Body of pancreas (tissue), 4 donors: ENCODE measurements around the gene ANO2. TPM values are rescaled to one million over a fixed set of nuclear protein-coding genes. Genes with fewer than 3 reads are reported as not detected.

Source experiments
- ATAC-seq: fragments of 150-250 bp; one replicate; pipeline ENCODE4 v1.9.1; 2016
- DNase-seq, 4 donors: peaks; one replicate each; pipeline ENCODE4 v3.0.0-alpha.2; 2019
- H3K27ac ChIP-seq, 4 donors: fragments of 200-600 bp; sonication (generic); 1 replicate in 3 of 4; 2 replicates in 1 of 4; pipeline versions ENCODE4 v1.5.1 to v1.6.1; 2016 to 2019; ENCODE audit warnings: mild to moderate bottlenecking in 1 of 4, mixed read lengths in 1 of 4, moderate library complexity in 1 of 4
- H3K27me3 ChIP-seq, 2 donors: fragments of 200-600 bp; sonication (generic); one replicate each; pipeline ENCODE4 v1.6.0; 2016; ENCODE audit warnings: mild to moderate bottlenecking in 1 of 2
- H3K36me3 ChIP-seq, 2 donors: fragments of 200-600 bp; sonication (generic); replicated peaks in 1 of 2; 2 replicates each; pipeline ENCODE4 v1.5.1; 2016; ENCODE audit warnings: low read depth in 2 of 2; ENCODE audit not compliant: insufficient read depth in 1 of 2
- H3K4me1 ChIP-seq: fragments of 200-600 bp; sonication (generic); one replicate; pipeline ENCODE4 v1.6.0; 2016
- H3K4me3 ChIP-seq, 2 donors: fragments of 200-600 bp; sonication (generic); 1 replicate in 1 of 2; 2 replicates in 1 of 2; pipeline ENCODE4 v1.5.1; 2016 to 2019
- H3K9me3 ChIP-seq, 3 donors: fragments of 200-600 bp; sonication (generic); 1 replicate in 2 of 3; 2 replicates in 1 of 3; pipeline ENCODE4 v1.5.1; 2016
- POLR2A ChIP-seq, 3 donors: fragments of 450-650 bp; IDR thresholded peaks; one replicate each; pipeline ENCODE4 v1.6.1; 2016; ENCODE audit warnings: antibody characterized with exemption in 3 of 3, mild to moderate bottlenecking in 2 of 3
- WGBS, 2 donors: methylation state at CpG; one replicate each; pipeline ENCODE4 v1.1.5; 2017; 5-methylcytosine and 5-hydroxymethylcytosine counted together
- intact Hi-C: fragments of 100-400 bp; cut with DNase I; formaldehyde crosslinking; loops from one replicate; pipeline ENCODE4 v1.15.1; 2023
- total RNA-seq, 2 donors: library from RNA; depleted of rRNA; stranded (reverse); fragments of >200 nt; gene quantifications; one replicate each; pipeline ENCODE4 v1.1.0, GENCODE V29; 2016
- TF ChIP-seq, protein P1 (sequence below), 7 experiments: fragments of 450-650 bp in 4 of 7; fragments of 200-600 bp in 3 of 7; sonication (generic) in 3 of 7; IDR thresholded peaks; one replicate each; pipeline ENCODE4 v1.5.1; 2016 to 2019; ENCODE audit warnings: antibody characterized with exemption in 7 of 7

The ANO2 gene
- total RNA-seq, 2 donors from 2014 or later, result 2.1 to 4.3 TPM

- WGBS, 2 donors, result 78 to 84% methylated on average over 8 of the region's 8 CpGs
- no peaks in the 10 kb centered on the region for H3K27me3 ChIP-seq
- H3K9me3 ChIP-seq, result no peaks in the 10 kb centered on the region
- no peaks in the 10 kb centered on the region for H3K4me1 ChIP-seq
- ATAC-seq, result no peak
- no peaks in the 10 kb centered on the region for H3K36me3 ChIP-seq
- TF ChIP-seq POLR2A (IDR thresholded peaks at IDR 0.05), result no peak
- TF ChIP-seq, protein P1, sequence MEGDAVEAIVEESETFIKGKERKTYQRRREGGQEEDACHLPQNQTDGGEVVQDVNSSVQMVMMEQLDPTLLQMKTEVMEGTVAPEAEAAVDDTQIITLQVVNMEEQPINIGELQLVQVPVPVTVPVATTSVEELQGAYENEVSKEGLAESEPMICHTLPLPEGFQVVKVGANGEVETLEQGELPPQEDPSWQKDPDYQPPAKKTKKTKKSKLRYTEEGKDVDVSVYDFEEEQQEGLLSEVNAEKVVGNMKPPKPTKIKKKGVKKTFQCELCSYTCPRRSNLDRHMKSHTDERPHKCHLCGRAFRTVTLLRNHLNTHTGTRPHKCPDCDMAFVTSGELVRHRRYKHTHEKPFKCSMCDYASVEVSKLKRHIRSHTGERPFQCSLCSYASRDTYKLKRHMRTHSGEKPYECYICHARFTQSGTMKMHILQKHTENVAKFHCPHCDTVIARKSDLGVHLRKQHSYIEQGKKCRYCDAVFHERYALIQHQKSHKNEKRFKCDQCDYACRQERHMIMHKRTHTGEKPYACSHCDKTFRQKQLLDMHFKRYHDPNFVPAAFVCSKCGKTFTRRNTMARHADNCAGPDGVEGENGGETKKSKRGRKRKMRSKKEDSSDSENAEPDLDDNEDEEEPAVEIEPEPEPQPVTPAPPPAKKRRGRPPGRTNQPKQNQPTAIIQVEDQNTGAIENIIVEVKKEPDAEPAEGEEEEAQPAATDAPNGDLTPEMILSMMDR (IDR thresholded peaks at IDR 0.05), result no peak
- intact Hi-C loops, result no loop called here
- DNase-seq, result no peak
- no peak overlapping the region for H3K27ac ChIP-seq
- H3K4me3 ChIP-seq, result no peak overlapping the region
Measured at GRCh38 chr12:5518584-5519365, 426.3 kb downstream of the ANO2 start.

DNA sequence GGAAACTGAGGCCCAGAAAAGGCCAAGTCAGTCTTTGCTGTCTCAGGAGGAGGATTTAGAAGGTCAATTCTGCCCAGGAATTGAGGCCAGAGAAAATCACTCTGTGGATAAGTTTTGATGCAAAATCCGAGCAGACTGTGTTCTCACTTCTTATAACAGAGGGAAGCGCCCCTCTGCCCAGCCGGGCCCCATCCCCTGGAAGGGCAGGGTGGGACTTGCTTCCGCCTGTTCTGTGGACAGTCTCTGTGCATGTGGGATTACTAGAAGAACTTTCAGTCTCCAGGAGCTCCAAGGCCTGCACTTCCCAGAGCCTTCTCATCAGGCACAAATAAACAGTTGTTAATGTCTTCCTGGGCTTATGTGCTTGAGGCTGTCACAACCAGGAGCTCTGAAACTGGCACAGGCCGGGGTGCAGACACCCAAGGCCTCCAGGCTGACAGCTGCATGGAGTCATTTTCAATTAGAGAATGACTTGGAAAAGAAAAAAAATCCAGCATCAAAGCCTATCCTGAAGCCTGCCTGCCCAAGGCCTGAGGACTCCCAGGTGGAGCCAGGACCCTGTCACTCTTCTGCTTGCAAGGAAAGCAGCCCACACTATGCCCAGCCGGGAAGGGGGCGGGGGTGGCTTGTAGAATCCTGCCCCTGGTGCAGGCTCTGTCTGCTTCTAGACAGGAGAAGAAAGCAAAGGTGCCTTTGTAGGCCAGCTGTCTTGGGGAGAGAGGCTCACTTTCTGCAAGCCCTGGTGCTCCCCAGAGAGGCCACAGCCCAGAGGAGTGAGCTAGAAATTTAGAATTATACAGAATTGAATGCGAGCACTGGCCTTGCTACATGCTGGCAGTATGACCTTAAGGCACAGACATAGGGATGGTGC is 428.5 kb downstream of the ANO2 start:
- H3K9me3 ChIP-seq, result no peaks in the 10 kb centered on the region
- no peak for ATAC-seq
- no peaks in the 10 kb centered on the region for H3K4me1 ChIP-seq
- no peaks in the 10 kb centered on the region for H3K36me3 ChIP-seq
- H3K27me3 ChIP-seq, result no peaks in the 10 kb centered on the region
- 77 to 81% methylated on average over 4 to 8 of the region's 8 CpGs for WGBS, 2 donors
- no peak for DNase-seq
- H3K27ac ChIP-seq, result no peak overlapping the region
- intact Hi-C loops, result no loop called here
- no peak overlapping the region for H3K4me3 ChIP-seq
- TF ChIP-seq, protein P1 (IDR thresholded peaks at IDR 0.05), result no peak
- no peak for TF ChIP-seq POLR2A (IDR thresholded peaks at IDR 0.05)

- no peak overlapping the region for H3K4me3 ChIP-seq
- no peaks in the 10 kb centered on the region for H3K9me3 ChIP-seq
- H3K36me3 ChIP-seq, result no peaks in the 10 kb centered on the region
- no peak overlapping the region for H3K27ac ChIP-seq
- no peak for DNase-seq
- no peaks in the 10 kb centered on the region for H3K4me1 ChIP-seq
- TF ChIP-seq POLR2A (IDR thresholded peaks at IDR 0.05), result no peak
- TF ChIP-seq, protein P1 (IDR thresholded peaks at IDR 0.05), result no peak
- intact Hi-C loops, result no loop called here
- ATAC-seq, result no peak
- no peaks in the 10 kb centered on the region for H3K27me3 ChIP-seq
- WGBS, 2 donors, result 92 to 96% methylated on average over 1 of the region's 1 CpG
Measured at GRCh38 chr12:5515458-5515857, 429.6 kb downstream of the ANO2 start.

- Histone ChIP-seq H3K4me1 (no peaks in the 10 kb centered on the region), H3K27me3 (no peaks in the 10 kb centered on the region), H3K4me3 (no peak overlapping the region), H3K36me3 (no peaks in the 10 kb centered on the region), H3K9me3 (no peaks in the 10 kb centered on the region), H3K27ac (no peak overlapping the region)
- DNase-seq (no peak), ATAC-seq (no peak)
- intact Hi-C loops, result no loop called here
- TF ChIP-seq POLR2A (IDR thresholded peaks at IDR 0.05), result no peak
- TF ChIP-seq, protein P1 (IDR thresholded peaks at IDR 0.05), result no peak
- 77 to 83% methylated on average over 4 of the region's 4 CpGs for WGBS, 2 donors
Measured at GRCh38 chr12:5514545-5514944, 430.5 kb downstream of the ANO2 start.
